H54 (cell line): ENCODE results near the gene DYDC2.

Source experiments
- DNase-seq: peaks from one replicate; pipeline ENCODE4 v3.0.0; 2011; ENCODE audit warnings: low spot score, mixed read lengths; ENCODE audit not compliant: insufficient read length
- FAIRE-seq: peaks from 3 replicates; lab custom pipeline; 2011; peaks lifted over from hg19 to GRCh38; lab: Jason Lieb, UNC
- POLR2A ChIP-seq: IDR thresholded peaks from 2 replicates; pipeline ENCODE4 v1.6.1; 2011; ENCODE audit warnings: low read depth, mild to moderate bottlenecking, low read length

DYDC2 gene

GRCh38 chr10:80394358-80394916 is 37.9 kb downstream of the DYDC2 start:
- no peak for FAIRE-seq
- no peak for DNase-seq
- no peak for TF ChIP-seq POLR2A

GRCh38 chr10:80397014-80397413 is 40.4 kb downstream of the DYDC2 start:
- TF ChIP-seq POLR2A: no peak
- DNase-seq (no peak), FAIRE-seq (no peak)

- no peak for FAIRE-seq
- no peak for TF ChIP-seq POLR2A
- no peak for DNase-seq
Observed at GRCh38 chr10:80400136-80400804, 43.7 kb downstream of the DYDC2 start.

- DNase-seq: no peak
- TF ChIP-seq POLR2A: no peak
- no peak for FAIRE-seq
Observed at GRCh38 chr10:80405035-80405434, 48.5 kb downstream of the DYDC2 start.

GRCh38 chr10:80405626-80406025 is 49.0 kb downstream of the DYDC2 start:
- no peak for TF ChIP-seq POLR2A
- no peak for FAIRE-seq
- no peak for DNase-seq

- FAIRE-seq (no peak), DNase-seq (no peak)
- TF ChIP-seq POLR2A: no peak
Observed at GRCh38 chr10:80406204-80406603, 49.6 kb downstream of the DYDC2 start.

GRCh38 chr10:80407812-80408241 is 51.2 kb downstream of the DYDC2 start:
- no peak for TF ChIP-seq POLR2A
- no peak for FAIRE-seq
- DNase-seq: no peak

- DNase-seq: peak; percentile 42
- FAIRE-seq: no peak
- no peak for TF ChIP-seq POLR2A
Observed at GRCh38 chr10:80408242-80409101, 51.9 kb downstream of the DYDC2 start, which contains the start of gene PRXL2A. TSS of gene PRXL2A (plus strand) at chr10:80408551. CDS start at chr10:80420468, 11,917 bp downstream.

GRCh38 chr10:80409121-80409520 is 52.5 kb downstream of the DYDC2 start:
- DNase-seq (no peak), FAIRE-seq (no peak)
- TF ChIP-seq POLR2A: no peak

GRCh38 chr10:80410122-80410521 is 53.5 kb downstream of the DYDC2 start:
- DNase-seq (no peak), FAIRE-seq (no peak)
- no peak for TF ChIP-seq POLR2A

- no peak for TF ChIP-seq POLR2A
- no peak for DNase-seq
- FAIRE-seq: no peak
Observed at GRCh38 chr10:80410578-80411145, 54.1 kb downstream of the DYDC2 start.

GRCh38 chr10:80411267-80411668 is 54.7 kb downstream of the DYDC2 start:
- FAIRE-seq (no peak), DNase-seq (no peak)
- TF ChIP-seq POLR2A: no peak

- no peak for DNase-seq
- no peak for FAIRE-seq
- no peak for TF ChIP-seq POLR2A
Observed at GRCh38 chr10:80411681-80412220, 55.2 kb downstream of the DYDC2 start.
